Measurements from ENCODE around the gene ZNF366.

DNA sequence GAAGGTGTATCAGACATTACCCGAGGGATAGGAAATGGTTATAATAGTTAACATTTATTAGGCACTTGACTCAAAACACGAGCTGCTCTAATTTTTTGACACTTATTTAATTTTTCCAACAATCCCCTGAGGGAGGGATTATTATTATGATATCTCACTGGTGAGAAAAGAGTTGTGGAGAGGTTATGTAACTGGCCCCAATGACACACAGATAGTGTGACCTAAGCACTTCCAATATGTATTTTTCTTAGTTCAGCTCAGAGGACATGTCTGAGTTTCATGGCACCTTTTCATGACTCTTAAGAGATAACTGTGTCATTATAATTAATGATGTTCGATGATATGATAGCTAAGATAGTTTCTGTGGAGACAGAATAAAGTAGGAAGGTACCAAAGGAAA, 100.1 kb downstream of the ZNF366 start:
- TF ChIP-seq, protein P1, sequence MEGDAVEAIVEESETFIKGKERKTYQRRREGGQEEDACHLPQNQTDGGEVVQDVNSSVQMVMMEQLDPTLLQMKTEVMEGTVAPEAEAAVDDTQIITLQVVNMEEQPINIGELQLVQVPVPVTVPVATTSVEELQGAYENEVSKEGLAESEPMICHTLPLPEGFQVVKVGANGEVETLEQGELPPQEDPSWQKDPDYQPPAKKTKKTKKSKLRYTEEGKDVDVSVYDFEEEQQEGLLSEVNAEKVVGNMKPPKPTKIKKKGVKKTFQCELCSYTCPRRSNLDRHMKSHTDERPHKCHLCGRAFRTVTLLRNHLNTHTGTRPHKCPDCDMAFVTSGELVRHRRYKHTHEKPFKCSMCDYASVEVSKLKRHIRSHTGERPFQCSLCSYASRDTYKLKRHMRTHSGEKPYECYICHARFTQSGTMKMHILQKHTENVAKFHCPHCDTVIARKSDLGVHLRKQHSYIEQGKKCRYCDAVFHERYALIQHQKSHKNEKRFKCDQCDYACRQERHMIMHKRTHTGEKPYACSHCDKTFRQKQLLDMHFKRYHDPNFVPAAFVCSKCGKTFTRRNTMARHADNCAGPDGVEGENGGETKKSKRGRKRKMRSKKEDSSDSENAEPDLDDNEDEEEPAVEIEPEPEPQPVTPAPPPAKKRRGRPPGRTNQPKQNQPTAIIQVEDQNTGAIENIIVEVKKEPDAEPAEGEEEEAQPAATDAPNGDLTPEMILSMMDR (optimal IDR thresholded peaks at IDR 0.05 in 1 of 3, IDR thresholded peaks at IDR 0.05 in 1 of 3, conservative IDR thresholded peaks at IDR 0.05 in 1 of 3; ENCODE audit: extremely low read depth in 1 of 3, insufficient read depth in 2 of 3, low read length in 3 of 3), result no peak
- TF ChIP-seq EZH2 (IDR thresholded peaks at IDR 0.05; ENCODE audit: low read length), result no peak

Measured in keratinocyte (primary cell).